HepG2 (cell line): ENCODE results near the gene UGT1A4. TPM values are rescaled to one million over a fixed set of nuclear protein-coding genes. Genes with fewer than 3 reads are reported as not detected.

Experiments
- AKAP8 ChIP-seq: sonication (generic); formaldehyde crosslinking; IDR thresholded peaks from 2 replicates; pipeline ENCODE4 v1.5.1; 2020; ENCODE audit warnings: mild to moderate bottlenecking, missing genetic modification reagents
- ATM ChIP-seq: fragments of 450-650 bp; IDR thresholded peaks from 2 replicates; pipeline ENCODE4 v1.7.1; 2017; ENCODE audit warnings: mild to moderate bottlenecking, borderline replicate concordance
- JDP2 ChIP-seq: sonication (generic); formaldehyde crosslinking; IDR thresholded peaks from 2 replicates; pipeline ENCODE4 v1.8.1; 2022; ENCODE audit warnings: missing genetic modification reagents, borderline replicate concordance
- MAZ ChIP-seq, 2 experiments: sonication (generic) in 1 of 2; formaldehyde crosslinking in 1 of 2; IDR thresholded peaks; 2 replicates each; pipeline versions ENCODE4 v1.5.0 to v1.6.1; 2012 to 2020; ENCODE audit warnings: low read depth in 2 of 2, mild to moderate bottlenecking in 2 of 2, borderline replicate concordance in 1 of 2, improper control_type of control experiment in 1 of 2, low read length in 1 of 2, missing genetic modification reagents in 1 of 2, moderate library complexity in 1 of 2
- NCOA1 ChIP-seq: sonication (generic); formaldehyde crosslinking; IDR thresholded peaks from 2 replicates; pipeline ENCODE4 v1.9.0; 2021; ENCODE audit warnings: missing genetic modification reagents
- NFE2L2 ChIP-seq: fragments of 150-350 bp; IDR thresholded peaks from 2 replicates; pipeline ENCODE4 v1.6.1; 2014; ENCODE audit warnings: low read length
- REXO4 ChIP-seq: sonication (generic); formaldehyde crosslinking; IDR thresholded peaks from 2 replicates; pipeline ENCODE4 v1.8.0; 2022; ENCODE audit warnings: missing genetic modification reagents, mild to moderate bottlenecking, borderline replicate concordance
- SOX13 ChIP-seq, 3 experiments: fragments of 450-650 bp in 1 of 3; sonication (generic) in 1 of 3; formaldehyde crosslinking in 1 of 3; IDR thresholded peaks in 2 of 3; conservative IDR thresholded peaks in 1 of 3; 2 replicates each; pipeline versions ENCODE4 v1.5.0 to v1.6.1; 2016 to 2020; ENCODE audit warnings: antibody characterized with exemption in 1 of 3, mild to moderate bottlenecking in 1 of 3, missing compliant biosample characterization in 1 of 3, missing genetic modification reagents in 1 of 3, moderate library complexity in 1 of 3
- SP5 ChIP-seq: IDR thresholded peaks from 2 replicates; pipeline ENCODE4 v1.6.1; 2016; ENCODE audit warnings: low read depth, borderline replicate concordance
- YEATS4 ChIP-seq: sonication (generic); formaldehyde crosslinking; IDR thresholded peaks from 2 replicates; pipeline ENCODE4 v1.4.0; 2020; ENCODE audit warnings: missing genetic modification reagents, borderline replicate concordance
- ZFP37 ChIP-seq: sonication (generic); formaldehyde crosslinking; IDR thresholded peaks from 2 replicates; pipeline ENCODE4 v1.4.0; 2020; ENCODE audit warnings: missing genetic modification reagents, borderline replicate concordance
- ZNF17 ChIP-seq: sonication (generic); formaldehyde crosslinking; IDR thresholded peaks from 2 replicates; pipeline ENCODE4 v1.5.0; 2020; ENCODE audit warnings: mild to moderate bottlenecking, missing genetic modification reagents
- ZNF335 ChIP-seq: sonication (generic); formaldehyde crosslinking; IDR thresholded peaks from 2 replicates; pipeline ENCODE4 v1.4.0; 2020; ENCODE audit warnings: missing genetic modification reagents
- ZNF879 ChIP-seq: sonication (generic); formaldehyde crosslinking; IDR thresholded peaks from 2 replicates; pipeline ENCODE4 v1.8.1; 2023; ENCODE audit warnings: missing genetic modification reagents
- polyA plus RNA-seq, 8 experiments: library from polyadenylated mRNA; depleted of rRNA in 3 of 8; stranded (reverse) in 7 of 8; unstranded in 1 of 8; fragments of >200 nt; fragmentation: Illumina TruSeq in 4 of 8; extraction: Trizol in 4 of 8; gene quantifications; 2 replicates each; pipeline versions ENCODE4 v1.2.1 to v1.2.3, GENCODE V29; 2011 to 2016; ENCODE audit warnings: low read depth in 4 of 8, missing spikeins in 1 of 8, mixed read lengths in 1 of 8; ENCODE audit not compliant: insufficient read depth in 1 of 8
- total RNA-seq, 5 experiments: library from RNA; depleted of rRNA; stranded (reverse); fragments of >200 nt; fragmentation: Illumina TruSeq; extraction: Trizol; gene quantifications; 2 replicates each; pipeline ENCODE4 v1.2.3, GENCODE V29; 2016; ENCODE audit warnings: low read depth in 1 of 5
- TF ChIP-seq, protein P1 (sequence below): sonication (generic); formaldehyde crosslinking; conservative IDR thresholded peaks from 2 replicates; pipeline ENCODE4 v1.8.0; 2022; ENCODE audit warnings: mild to moderate bottlenecking, moderate library complexity, missing genetic modification reagents
- TF ChIP-seq, protein P2 (sequence below): sonication (generic); formaldehyde crosslinking; IDR thresholded peaks from 2 replicates; pipeline ENCODE4 v1.4.0; 2020; ENCODE audit warnings: mild to moderate bottlenecking, missing genetic modification reagents, borderline replicate concordance
- TF ChIP-seq, protein P3 (sequence below), 2 experiments: fragments of 450-650 bp in 1 of 2; sonication (generic) in 1 of 2; formaldehyde crosslinking; IDR thresholded peaks; 2 replicates each; pipeline versions ENCODE4 v1.5.0 to v1.8.0; 2020 to 2022; ENCODE audit warnings: mild to moderate bottlenecking in 1 of 2, missing genetic modification reagents in 1 of 2

Gene UGT1A4
- total and polyA plus RNA-seq, 2 of the 13 experiments (the other 11 are each of a cell fraction or from before 2014, with no cell fraction given): not detected

DNA sequence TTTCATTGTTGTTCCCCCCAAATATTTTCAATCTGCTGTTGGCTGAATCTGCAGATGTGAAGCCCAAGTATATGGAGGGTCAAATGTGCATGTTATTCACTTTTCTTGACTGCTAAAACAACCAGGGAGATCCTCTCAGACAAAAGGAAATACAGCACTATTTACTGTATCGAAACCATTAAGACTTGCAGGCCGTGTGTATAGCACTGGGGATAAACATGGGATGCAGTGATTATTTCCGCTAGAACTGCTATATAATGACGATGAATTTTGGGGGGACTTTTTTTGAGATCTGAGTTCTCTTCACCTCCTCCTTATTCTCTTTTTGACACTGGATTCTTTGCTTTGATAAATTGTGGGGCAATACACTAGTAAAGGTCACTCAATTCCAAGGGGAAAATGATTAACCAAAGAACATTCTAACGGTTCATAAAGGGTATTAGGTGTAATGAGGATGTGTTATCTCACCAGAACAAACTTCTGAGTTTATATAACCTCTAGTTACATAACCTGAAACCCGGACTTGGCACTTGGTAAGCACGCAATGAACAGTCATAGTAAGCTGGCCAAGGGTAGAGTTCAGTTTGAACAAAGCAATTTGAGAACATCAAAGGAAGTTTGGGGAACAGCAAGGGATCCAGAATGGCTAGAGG, 38.0 kb downstream of the UGT1A4 start (continued):
- TF ChIP-seq, protein P1, sequence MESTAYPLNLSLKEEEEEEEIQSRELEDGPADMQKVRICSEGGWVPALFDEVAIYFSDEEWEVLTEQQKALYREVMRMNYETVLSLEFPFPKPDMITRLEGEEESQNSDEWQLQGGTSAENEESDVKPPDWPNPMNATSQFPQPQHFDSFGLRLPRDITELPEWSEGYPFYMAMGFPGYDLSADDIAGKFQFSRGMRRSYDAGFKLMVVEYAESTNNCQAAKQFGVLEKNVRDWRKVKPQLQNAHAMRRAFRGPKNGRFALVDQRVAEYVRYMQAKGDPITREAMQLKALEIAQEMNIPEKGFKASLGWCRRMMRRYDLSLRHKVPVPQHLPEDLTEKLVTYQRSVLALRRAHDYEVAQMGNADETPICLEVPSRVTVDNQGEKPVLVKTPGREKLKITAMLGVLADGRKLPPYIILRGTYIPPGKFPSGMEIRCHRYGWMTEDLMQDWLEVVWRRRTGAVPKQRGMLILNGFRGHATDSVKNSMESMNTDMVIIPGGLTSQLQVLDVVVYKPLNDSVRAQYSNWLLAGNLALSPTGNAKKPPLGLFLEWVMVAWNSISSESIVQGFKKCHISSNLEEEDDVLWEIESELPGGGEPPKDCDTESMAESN: peak; percentile 77
- TF ChIP-seq ZNF335 (CRISPR knock-in tag) (0 out of 2 replicates have a peak, but pooled peaks have one; percentile 51), NFE2L2 (peak; percentile 33; the same call in 1 of the 2 replicates), ZNF879 (CRISPR knock-in tag) (no peak), JDP2 (CRISPR knock-in tag) (peak; percentile 88; the same call in 1 of the 2 replicates), AKAP8 (CRISPR knock-in tag) (peak; percentile 82; the same call in 1 of the 2 replicates), YEATS4 (no peak; the same call in 1 of the 2 replicates), NCOA1 (CRISPR knock-in tag) (peak; percentile 76; the same call in 1 of the 2 replicates), ZFP37 (peak; percentile 78; the same call in 1 of the 2 replicates), SOX13 (IDR thresholded peaks at IDR 0.05) (peak; percentile 98), SOX13 (CRISPR knock-in tag; conservative IDR thresholded peaks at IDR 0.05 in 1 of 2, IDR thresholded peaks at IDR 0.05 in 1 of 2) (peak in 1 of 2 experiments; percentile 97; a peak in 2 of 4 replicates), ATM (peak; percentile 87; the same call in 1 of the 2 replicates), ZNF17 (CRISPR knock-in tag) (no peak), MAZ (IDR thresholded peaks at IDR 0.05; ENCODE audit: borderline replicate concordance, low read depth, low read length) (no peak), MAZ (CRISPR knock-in tag; IDR thresholded peaks at IDR 0.05; ENCODE audit: low read depth) (peak; percentile 66; the same call in 1 of the 2 replicates), REXO4 (CRISPR knock-in tag) (no peak), SP5 (CRISPR knock-in tag) (peak; percentile 80)
- TF ChIP-seq, protein P2, sequence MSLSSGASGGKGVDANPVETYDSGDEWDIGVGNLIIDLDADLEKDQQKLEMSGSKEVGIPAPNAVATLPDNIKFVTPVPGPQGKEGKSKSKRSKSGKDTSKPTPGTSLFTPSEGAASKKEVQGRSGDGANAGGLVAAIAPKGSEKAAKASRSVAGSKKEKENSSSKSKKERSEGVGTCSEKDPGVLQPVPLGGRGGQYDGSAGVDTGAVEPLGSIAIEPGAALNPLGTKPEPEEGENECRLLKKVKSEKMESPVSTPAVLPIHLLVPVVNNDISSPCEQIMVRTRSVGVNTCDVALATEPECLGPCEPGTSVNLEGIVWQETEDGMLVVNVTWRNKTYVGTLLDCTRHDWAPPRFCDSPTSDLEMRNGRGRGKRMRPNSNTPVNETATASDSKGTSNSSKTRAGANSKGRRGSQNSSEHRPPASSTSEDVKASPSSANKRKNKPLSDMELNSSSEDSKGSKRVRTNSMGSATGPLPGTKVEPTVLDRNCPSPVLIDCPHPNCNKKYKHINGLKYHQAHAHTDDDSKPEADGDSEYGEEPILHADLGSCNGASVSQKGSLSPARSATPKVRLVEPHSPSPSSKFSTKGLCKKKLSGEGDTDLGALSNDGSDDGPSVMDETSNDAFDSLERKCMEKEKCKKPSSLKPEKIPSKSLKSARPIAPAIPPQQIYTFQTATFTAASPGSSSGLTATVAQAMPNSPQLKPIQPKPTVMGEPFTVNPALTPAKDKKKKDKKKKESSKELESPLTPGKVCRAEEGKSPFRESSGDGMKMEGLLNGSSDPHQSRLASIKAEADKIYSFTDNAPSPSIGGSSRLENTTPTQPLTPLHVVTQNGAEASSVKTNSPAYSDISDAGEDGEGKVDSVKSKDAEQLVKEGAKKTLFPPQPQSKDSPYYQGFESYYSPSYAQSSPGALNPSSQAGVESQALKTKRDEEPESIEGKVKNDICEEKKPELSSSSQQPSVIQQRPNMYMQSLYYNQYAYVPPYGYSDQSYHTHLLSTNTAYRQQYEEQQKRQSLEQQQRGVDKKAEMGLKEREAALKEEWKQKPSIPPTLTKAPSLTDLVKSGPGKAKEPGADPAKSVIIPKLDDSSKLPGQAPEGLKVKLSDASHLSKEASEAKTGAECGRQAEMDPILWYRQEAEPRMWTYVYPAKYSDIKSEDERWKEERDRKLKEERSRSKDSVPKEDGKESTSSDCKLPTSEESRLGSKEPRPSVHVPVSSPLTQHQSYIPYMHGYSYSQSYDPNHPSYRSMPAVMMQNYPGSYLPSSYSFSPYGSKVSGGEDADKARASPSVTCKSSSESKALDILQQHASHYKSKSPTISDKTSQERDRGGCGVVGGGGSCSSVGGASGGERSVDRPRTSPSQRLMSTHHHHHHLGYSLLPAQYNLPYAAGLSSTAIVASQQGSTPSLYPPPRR (CRISPR knock-in tag): peak; percentile 100
- TF ChIP-seq, protein P3, sequence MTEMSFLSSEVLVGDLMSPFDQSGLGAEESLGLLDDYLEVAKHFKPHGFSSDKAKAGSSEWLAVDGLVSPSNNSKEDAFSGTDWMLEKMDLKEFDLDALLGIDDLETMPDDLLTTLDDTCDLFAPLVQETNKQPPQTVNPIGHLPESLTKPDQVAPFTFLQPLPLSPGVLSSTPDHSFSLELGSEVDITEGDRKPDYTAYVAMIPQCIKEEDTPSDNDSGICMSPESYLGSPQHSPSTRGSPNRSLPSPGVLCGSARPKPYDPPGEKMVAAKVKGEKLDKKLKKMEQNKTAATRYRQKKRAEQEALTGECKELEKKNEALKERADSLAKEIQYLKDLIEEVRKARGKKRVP (CRISPR knock-in tag; IDR thresholded peaks at IDR 0.05): peak in 1 of 2 experiments; percentile 83; a peak in 2 of 4 replicates
